Measurements from ENCODE around the gene RPL6. TPM values are rescaled to one million over a fixed set of nuclear protein-coding genes. Genes with fewer than 3 reads are reported as not detected.
"Not testable (repeated sequence)": the region's sequence is repeated elsewhere in the genome, so short reads cannot be mapped to it uniquely, and the experiment has no call there.

Gene RPL6
- total RNA-seq, 4 donors from 2014 or later = 1,161 to 1,752 (median 1,687) TPM

DNA sequence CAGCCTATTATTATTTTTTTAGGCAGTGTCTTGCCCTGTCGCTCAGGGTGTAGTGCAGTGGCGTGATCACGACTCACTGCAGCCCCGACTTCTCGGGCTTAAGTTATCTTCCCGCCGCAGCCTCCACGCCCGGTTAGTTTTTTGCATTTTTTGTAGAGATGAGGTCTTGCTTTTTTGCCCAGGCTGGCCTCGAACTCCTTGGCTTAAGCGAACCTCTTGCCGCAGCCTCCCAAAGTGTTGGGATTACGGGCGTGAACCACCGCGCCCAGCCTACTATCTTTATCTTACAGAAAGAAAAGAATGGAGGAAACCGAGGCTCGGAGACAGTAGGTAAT lies 8.8 kb upstream of the RPL6 start:
- Histone ChIP-seq H3K4me3 (peak overlapping the region; percentile 98), H3K4me1 (peaks cover 46% of the 10 kb centered on the region), H3K27ac (peak overlapping the region; percentile 97), H3K36me3 (no peaks in the 10 kb centered on the region), H3K9me3 (no peaks in the 10 kb centered on the region), H3K27me3 (no peaks in the 10 kb centered on the region)
- TF ChIP-seq EP300 (IDR thresholded peaks at IDR 0.05) (no peak), POLR2A (IDR thresholded peaks at IDR 0.05) (no peak), POLR2AphosphoS5 (IDR thresholded peaks at IDR 0.05) (no peak)
- TF ChIP-seq, protein P1, sequence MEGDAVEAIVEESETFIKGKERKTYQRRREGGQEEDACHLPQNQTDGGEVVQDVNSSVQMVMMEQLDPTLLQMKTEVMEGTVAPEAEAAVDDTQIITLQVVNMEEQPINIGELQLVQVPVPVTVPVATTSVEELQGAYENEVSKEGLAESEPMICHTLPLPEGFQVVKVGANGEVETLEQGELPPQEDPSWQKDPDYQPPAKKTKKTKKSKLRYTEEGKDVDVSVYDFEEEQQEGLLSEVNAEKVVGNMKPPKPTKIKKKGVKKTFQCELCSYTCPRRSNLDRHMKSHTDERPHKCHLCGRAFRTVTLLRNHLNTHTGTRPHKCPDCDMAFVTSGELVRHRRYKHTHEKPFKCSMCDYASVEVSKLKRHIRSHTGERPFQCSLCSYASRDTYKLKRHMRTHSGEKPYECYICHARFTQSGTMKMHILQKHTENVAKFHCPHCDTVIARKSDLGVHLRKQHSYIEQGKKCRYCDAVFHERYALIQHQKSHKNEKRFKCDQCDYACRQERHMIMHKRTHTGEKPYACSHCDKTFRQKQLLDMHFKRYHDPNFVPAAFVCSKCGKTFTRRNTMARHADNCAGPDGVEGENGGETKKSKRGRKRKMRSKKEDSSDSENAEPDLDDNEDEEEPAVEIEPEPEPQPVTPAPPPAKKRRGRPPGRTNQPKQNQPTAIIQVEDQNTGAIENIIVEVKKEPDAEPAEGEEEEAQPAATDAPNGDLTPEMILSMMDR (IDR thresholded peaks at IDR 0.05) = no peak
- no peak for DNase-seq (ENCODE audit: low spot score in 2 of 2)
- 2% methylated on average over 18 of the region's 18 CpGs for WGBS

DNA sequence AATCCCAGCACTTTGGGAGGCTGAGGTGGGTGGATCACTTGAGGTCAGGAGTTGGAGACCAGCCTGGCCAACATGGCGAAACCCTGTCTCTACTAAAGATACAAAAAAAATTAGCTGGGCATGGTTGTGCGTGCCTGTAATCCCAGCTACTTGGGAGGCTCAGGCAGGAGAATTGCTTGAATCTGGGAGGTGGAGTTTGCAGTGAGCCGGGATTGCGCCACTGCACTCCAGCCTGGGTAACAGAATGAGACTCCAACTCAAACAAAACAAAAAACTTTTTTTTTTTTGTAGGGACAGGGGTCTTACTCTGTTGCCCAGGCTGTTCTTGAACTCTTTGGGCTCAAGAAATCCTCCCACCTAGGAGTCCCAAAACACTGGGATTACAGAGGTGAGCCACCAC lies 6.1 kb upstream of the RPL6 start:
- not testable (repeated sequence) for H3K9me3 ChIP-seq; H3K27ac ChIP-seq; H3K36me3 ChIP-seq; H3K27me3 ChIP-seq; H3K4me3 ChIP-seq; DNase-seq (ENCODE audit: low spot score in 2 of 2)
- peaks cover 21% of the 10 kb centered on the region for H3K4me1 ChIP-seq
- 90% methylated on average over 4 of the region's 4 CpGs for WGBS

DNA sequence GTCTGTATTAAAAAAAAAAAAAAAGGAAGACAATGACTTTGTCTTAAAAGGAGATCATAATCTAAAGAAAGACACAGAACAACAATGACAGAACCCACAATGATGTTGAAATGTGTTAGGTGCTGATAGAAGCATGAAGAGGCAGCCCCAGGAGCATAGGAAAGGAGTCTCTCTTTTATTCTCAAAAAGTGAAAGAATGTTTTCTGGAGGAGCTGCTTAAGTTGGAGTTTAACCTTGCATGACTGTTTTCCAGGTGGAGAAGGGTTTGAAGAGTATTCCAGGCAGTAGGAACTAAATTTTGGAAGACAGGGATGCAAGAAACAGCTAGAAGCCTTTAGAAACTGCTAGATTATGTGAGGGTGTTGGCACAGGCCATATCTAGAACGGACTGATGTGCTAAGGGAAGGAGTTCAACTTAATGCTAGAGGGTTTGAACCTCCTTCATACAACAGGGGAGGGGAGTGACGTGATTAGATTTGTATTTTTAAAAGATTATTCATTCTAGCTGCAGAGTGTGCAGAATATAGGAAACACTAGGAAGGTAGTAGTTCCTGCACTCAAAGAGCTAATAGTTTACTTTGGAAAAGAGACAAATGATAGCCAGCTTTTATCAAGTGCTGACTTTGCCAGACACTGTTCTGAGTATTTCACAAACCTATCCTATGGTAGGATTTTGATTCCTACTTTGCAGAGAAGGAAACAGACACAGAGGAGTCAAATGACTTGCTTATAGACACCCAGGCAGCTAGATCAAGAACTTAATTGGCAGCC lies 4.6 kb upstream of the RPL6 start:
- Histone ChIP-seq H3K27ac (no peak overlapping the region), H3K36me3 (no peaks in the 10 kb centered on the region), H3K9me3 (no peaks in the 10 kb centered on the region), H3K4me3 (no peak overlapping the region), H3K4me1 (peaks cover 11% of the 10 kb centered on the region), H3K27me3 (no peaks in the 10 kb centered on the region)
- no peak for DNase-seq (ENCODE audit: low spot score in 2 of 2)
- TF ChIP-seq EP300 (IDR thresholded peaks at IDR 0.05) (no peak), POLR2A (IDR thresholded peaks at IDR 0.05) (no peak), POLR2AphosphoS5 (IDR thresholded peaks at IDR 0.05) (no peak)
- TF ChIP-seq, protein P1 (IDR thresholded peaks at IDR 0.05) = no peak
- WGBS = 63% methylated on average over 2 of the region's 2 CpGs

DNA sequence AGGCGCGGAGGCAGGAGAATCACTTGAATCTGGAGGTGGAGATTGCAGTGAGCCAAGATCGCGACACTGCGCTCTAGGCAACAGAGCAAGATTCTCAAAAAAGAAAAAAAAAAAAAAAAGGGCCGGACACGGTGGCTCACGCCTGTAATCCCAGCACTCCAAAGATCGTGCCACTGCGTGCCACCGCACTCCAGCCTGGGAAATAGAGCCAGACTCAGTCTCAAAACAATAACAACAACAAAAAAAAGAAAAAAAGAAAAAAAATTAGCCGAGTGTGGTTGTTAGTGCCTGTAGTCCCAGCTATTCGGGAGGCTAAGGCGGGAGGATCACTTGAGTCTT lies 470 bp upstream of the RPL6 start:
- no peak overlapping the region for H3K4me3 ChIP-seq
- DNase-seq (ENCODE audit: low spot score in 2 of 2) = peak in 1 of 2 donors; percentile 36

DNA sequence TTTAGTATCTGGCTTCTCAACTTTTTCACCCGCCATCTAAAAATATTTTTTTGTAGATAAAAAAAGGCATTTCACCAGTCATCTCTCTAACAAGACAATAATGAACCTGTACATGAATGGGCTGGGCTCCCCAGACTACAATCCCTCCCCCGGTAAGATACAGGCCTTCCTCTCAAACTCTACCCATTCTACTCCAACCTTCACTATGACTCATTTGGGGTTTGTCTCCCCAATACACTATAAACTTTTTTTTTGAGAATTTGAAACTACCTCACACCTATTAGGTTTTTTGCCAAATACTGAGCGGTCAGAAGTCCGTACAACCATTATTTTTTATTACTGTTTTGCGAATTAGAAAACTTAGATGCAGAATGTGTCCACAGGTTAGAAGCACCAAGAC lies 784 bp downstream of the RPL6 start:
- Histone ChIP-seq H3K36me3 (peaks cover 44% of the 10 kb centered on the region), H3K4me3 (peak overlapping the region; percentile 86), H3K27ac (peak overlapping the region; percentile 91), H3K27me3 (no peaks in the 10 kb centered on the region), H3K4me1 (peaks cover 21% of the 10 kb centered on the region), H3K9me3 (no peaks in the 10 kb centered on the region)
- 18% methylated on average over 5 of the region's 5 CpGs for WGBS
- no peak for DNase-seq (ENCODE audit: low spot score in 2 of 2)
- no peak for TF ChIP-seq POLR2AphosphoS5 (IDR thresholded peaks at IDR 0.05)
- TF ChIP-seq, protein P1 (IDR thresholded peaks at IDR 0.05) = no peak

More for the DNA sequence above, 470 bp upstream of the RPL6 start:
- WGBS = 89% methylated on average over 14 of the region's 14 CpGs
- peaks cover 21% of the 10 kb centered on the region for H3K4me1 ChIP-seq
- H3K9me3 ChIP-seq = no peaks in the 10 kb centered on the region
- no peaks in the 10 kb centered on the region for H3K27me3 ChIP-seq
- no peak overlapping the region for H3K27ac ChIP-seq
- H3K36me3 ChIP-seq = peaks cover 33% of the 10 kb centered on the region
- TF ChIP-seq EP300 (IDR thresholded peaks at IDR 0.05) = no peak
- TF ChIP-seq POLR2AphosphoS5 (IDR thresholded peaks at IDR 0.05) = no peak
- TF ChIP-seq, protein P1 (IDR thresholded peaks at IDR 0.05) = no peak
- TF ChIP-seq POLR2A (IDR thresholded peaks at IDR 0.05) = no peak

DNA sequence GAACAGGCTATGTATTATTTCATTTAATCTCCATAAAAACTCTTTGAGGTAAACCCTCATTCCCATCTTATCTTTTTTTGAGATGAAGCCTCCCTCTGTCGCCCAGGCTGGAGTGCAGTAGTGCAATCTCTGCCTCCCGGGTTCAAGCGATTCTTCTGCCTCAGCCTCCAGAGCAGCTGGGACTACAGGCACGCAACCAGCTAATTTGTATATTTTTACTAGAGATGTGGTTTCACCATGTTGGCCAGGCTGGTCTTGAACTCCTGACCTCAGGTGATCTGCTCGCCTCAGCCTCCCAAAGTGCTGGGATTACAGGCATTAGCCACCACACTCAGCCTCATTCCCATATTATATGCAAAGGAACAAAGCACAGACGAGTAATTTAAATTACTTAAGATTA lies 1.7 kb downstream of the RPL6 start:
- not testable (repeated sequence) for DNase-seq (ENCODE audit: low spot score in 2 of 2); H3K27me3 ChIP-seq; H3K9me3 ChIP-seq; H3K27ac ChIP-seq
- Histone ChIP-seq H3K4me1 (peaks cover 21% of the 10 kb centered on the region), H3K4me3 (peak overlapping the region; percentile 86), H3K36me3 (peaks cover 44% of the 10 kb centered on the region)
- WGBS = 83% methylated on average over 6 of the region's 6 CpGs

All from suprapubic skin (tissue), 4 donors.